ENCODE data around the gene NARS2.

DNA sequence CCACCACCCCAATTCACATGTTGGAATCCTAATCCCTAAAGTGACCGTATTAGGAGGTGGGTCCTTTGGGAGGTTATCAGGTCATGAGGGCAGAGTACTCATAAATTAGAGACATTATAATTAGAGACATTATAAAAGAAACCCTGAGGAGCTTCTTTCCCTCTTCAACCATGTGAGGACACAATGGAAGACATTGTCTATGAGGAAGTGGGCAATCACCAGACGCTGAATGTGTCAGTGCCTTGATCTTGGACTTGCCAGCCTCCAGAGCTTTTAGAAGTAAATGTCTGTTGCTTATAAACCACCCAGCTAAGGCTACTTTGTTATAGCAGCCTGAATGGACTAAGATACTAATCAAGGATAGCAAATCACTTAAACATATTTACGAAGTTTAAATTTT lies 171.8 kb downstream of the NARS2 start:
- TF ChIP-seq, protein P1, sequence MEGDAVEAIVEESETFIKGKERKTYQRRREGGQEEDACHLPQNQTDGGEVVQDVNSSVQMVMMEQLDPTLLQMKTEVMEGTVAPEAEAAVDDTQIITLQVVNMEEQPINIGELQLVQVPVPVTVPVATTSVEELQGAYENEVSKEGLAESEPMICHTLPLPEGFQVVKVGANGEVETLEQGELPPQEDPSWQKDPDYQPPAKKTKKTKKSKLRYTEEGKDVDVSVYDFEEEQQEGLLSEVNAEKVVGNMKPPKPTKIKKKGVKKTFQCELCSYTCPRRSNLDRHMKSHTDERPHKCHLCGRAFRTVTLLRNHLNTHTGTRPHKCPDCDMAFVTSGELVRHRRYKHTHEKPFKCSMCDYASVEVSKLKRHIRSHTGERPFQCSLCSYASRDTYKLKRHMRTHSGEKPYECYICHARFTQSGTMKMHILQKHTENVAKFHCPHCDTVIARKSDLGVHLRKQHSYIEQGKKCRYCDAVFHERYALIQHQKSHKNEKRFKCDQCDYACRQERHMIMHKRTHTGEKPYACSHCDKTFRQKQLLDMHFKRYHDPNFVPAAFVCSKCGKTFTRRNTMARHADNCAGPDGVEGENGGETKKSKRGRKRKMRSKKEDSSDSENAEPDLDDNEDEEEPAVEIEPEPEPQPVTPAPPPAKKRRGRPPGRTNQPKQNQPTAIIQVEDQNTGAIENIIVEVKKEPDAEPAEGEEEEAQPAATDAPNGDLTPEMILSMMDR (conservative IDR thresholded peaks at IDR 0.05; ENCODE audit: low read depth, low read length), result no peak
- TF ChIP-seq EZH2 (IDR thresholded peaks at IDR 0.05; ENCODE audit: borderline replicate concordance, low read depth, low read length, poor library complexity, severe bottlenecking), result no peak
